ENCODE measurements around the gene OR6X1. TPM values are rescaled to one million over a fixed set of nuclear protein-coding genes. Genes with fewer than 3 reads are reported as not detected.

The OR6X1 gene
- total RNA-seq = not detected in 2 replicates

GRCh38 chr11:123754101-123754568 is at the start of gene OR6X1:
TSS of gene OR6X1 (minus strand) at chr11:123754518. CDS start at chr11:123754518, 0 bp downstream.
- intact Hi-C loops (cut with micrococcal nuclease) = no loop called here

GRCh38 chr11:123801765-123802164 is 47.4 kb upstream of the OR6X1 start:
- intact Hi-C loops (cut with micrococcal nuclease) = no loop called here

GRCh38 chr11:123800036-123800435 is 45.7 kb upstream of the OR6X1 start:
- intact Hi-C loops (cut with micrococcal nuclease) = no loop called here

GRCh38 chr11:123799438-123799837 is 45.1 kb upstream of the OR6X1 start:
- intact Hi-C loops (cut with micrococcal nuclease) = no loop called here

GRCh38 chr11:123798513-123799252 is 44.4 kb upstream of the OR6X1 start:
- intact Hi-C loops (cut with micrococcal nuclease) = no loop called here

- intact Hi-C loops (cut with micrococcal nuclease) = no loop called here
Observed at GRCh38 chr11:123798079-123798478, 43.8 kb upstream of the OR6X1 start.

- intact Hi-C loops (cut with micrococcal nuclease) = no loop called here
Observed at GRCh38 chr11:123797541-123797940, 43.2 kb upstream of the OR6X1 start.

GRCh38 chr11:123797114-123797513 is 42.8 kb upstream of the OR6X1 start:
- intact Hi-C loops (cut with micrococcal nuclease) = no loop called here

GRCh38 chr11:123796226-123796625 is 41.9 kb upstream of the OR6X1 start:
- intact Hi-C loops (cut with micrococcal nuclease) = no loop called here

- intact Hi-C loops (cut with micrococcal nuclease) = loop anchor here (10.0 kb wide), 1 partner anchor 191 kb away; the partner anchor contains the start of gene OR10S1
Observed at GRCh38 chr11:123783536-123783935, 29.2 kb upstream of the OR6X1 start.

GRCh38 chr11:123778511-123778910 is 24.2 kb upstream of the OR6X1 start:
- intact Hi-C loops (cut with micrococcal nuclease) = no loop called here

GRCh38 chr11:123775715-123776549 is 21.6 kb upstream of the OR6X1 start:
- intact Hi-C loops (cut with micrococcal nuclease) = no loop called here

GRCh38 chr11:123775289-123775688 is 21.0 kb upstream of the OR6X1 start:
- intact Hi-C loops (cut with micrococcal nuclease) = no loop called here

- intact Hi-C loops (cut with micrococcal nuclease) = no loop called here
Observed at GRCh38 chr11:123773959-123774358, 19.6 kb upstream of the OR6X1 start.

GRCh38 chr11:123773026-123773425 is 18.7 kb upstream of the OR6X1 start:
- intact Hi-C loops (cut with micrococcal nuclease) = no loop called here

GRCh38 chr11:123771664-123772063 is 17.3 kb upstream of the OR6X1 start:
- intact Hi-C loops (cut with micrococcal nuclease) = no loop called here

- intact Hi-C loops (cut with micrococcal nuclease) = no loop called here
Observed at GRCh38 chr11:123770712-123771111, 16.4 kb upstream of the OR6X1 start.

GRCh38 chr11:123765601-123766000 is 11.3 kb upstream of the OR6X1 start:
- intact Hi-C loops (cut with micrococcal nuclease) = no loop called here

- intact Hi-C loops (cut with micrococcal nuclease) = no loop called here
Observed at GRCh38 chr11:123762422-123762821, 8.1 kb upstream of the OR6X1 start.

- intact Hi-C loops (cut with micrococcal nuclease) = no loop called here
Observed at GRCh38 chr11:123760894-123761293, 6.6 kb upstream of the OR6X1 start.

- intact Hi-C loops (cut with micrococcal nuclease) = no loop called here
Observed at GRCh38 chr11:123757976-123758375, 3.7 kb upstream of the OR6X1 start.

GRCh38 chr11:123755813-123756212 is 1.5 kb upstream of the OR6X1 start:
- intact Hi-C loops (cut with micrococcal nuclease) = no loop called here

Measured in T-helper 2 cell treated with Interferon-gamma antibody and Interleukin-4, amounts not matched to agents 100 ng/mL and 5 ng/mL, for 36 hours (primary cell).